Dermis microvascular lymphatic vessel endothelial cell (primary cell): Measurements from ENCODE around the gene IKZF4. TPM values are rescaled to one million over a fixed set of nuclear protein-coding genes. Genes with fewer than 3 reads are reported as not detected.

Experiments
- DNase-seq, 2 donors: peaks; one replicate each; pipeline versions ENCODE4 v3.0.0 to v3.0.0-alpha.2; 2010; ENCODE audit warnings: low read depth in 2 of 2
- total RNA-seq: library from RNA; depleted of rRNA; stranded (reverse); fragments of >200 nt; gene quantifications from 2 replicates; pipeline ENCODE4 v1.2.1, GENCODE V29; 2014

IKZF4 gene
- total RNA-seq, 1 donor from 2014 or later = 0.13 TPM

GRCh38 chr12:56081393-56082347 is 60.8 kb downstream of the IKZF4 start:
- DNase-seq = no peak

- DNase-seq = no peak
These were observed 61.5 kb downstream of the IKZF4 start for GRCh38 chr12:56082382-56082781.

DNA sequence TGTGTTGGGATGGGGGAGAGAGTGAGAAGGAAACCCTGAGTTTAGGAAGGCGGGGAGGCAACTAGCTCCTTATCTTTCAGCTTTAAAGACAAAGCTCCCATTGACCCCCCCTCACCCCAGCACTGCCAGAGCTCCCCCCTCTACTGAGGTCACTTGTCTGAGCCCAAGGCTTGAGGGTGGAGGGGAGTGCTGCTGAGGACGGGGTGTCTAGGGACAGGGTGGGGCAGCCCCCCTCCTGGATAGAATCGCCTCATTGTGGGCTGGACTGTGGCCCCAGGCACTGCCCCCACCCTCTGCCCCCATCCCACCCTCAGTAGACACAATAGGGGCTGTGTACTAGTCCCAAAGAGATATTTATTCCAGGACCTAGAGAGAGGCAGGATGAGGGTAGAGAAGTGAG is 62.1 kb downstream of the IKZF4 start:
- no peak for DNase-seq

- DNase-seq = peak in 1 of 2 donors; percentile 33
These were observed 64.2 kb downstream of the IKZF4 start for GRCh38 chr12:56084958-56085543.

GRCh38 chr12:56086096-56086495 is 65.3 kb downstream of the IKZF4 start:
- no peak for DNase-seq

DNA sequence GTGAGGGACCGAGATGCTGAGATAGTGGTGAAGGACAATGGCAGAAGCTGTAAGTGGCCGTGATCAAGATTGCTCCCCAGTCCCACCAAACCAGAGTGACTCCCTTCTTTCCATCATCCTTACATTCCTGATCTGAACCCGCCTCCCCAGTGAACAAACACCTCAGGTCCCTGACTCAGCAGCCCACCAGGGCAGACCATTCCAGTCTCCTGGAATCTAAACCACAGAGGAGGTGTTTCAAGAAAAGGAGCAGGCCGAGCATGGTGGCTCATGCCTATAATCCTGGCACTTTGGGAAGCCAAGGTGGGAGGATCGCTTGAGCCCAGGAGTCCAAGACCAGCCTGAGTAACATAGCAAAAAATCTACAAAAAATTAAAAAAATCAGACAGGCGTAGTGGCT is 65.8 kb downstream of the IKZF4 start:
- no peak for DNase-seq

GRCh38 chr12:56087220-56087619 is 66.4 kb downstream of the IKZF4 start:
- no peak for DNase-seq

Other genes with a start within 250 kb of the IKZF4 start
- gene SARNP, start 203.3 kb upstream of the IKZF4 start, total RNA-seq = 58.8 and 84.7 TPM in 2 replicates
- 25.3 and 26.2 TPM in 2 replicates for gene ORMDL2, start 203.0 kb upstream of the IKZF4 start, total RNA-seq
- gene DNAJC14, start 191.5 kb upstream of the IKZF4 start, total RNA-seq = 34.1 and 49.7 TPM in 2 replicates
- gene MMP19, start 178.1 kb upstream of the IKZF4 start, total RNA-seq = 0.51 and 0.63 TPM in 2 replicates
- 21.1 and 25.5 TPM in 2 replicates for gene PYM1, start 93.1 kb upstream of the IKZF4 start, total RNA-seq
- 18.0 and 18.9 TPM in 2 replicates for gene DGKA, start 89.9 kb upstream of the IKZF4 start, total RNA-seq
- 0.51 and 0.63 TPM in 2 replicates for gene PMEL, start 55.0 kb upstream of the IKZF4 start, total RNA-seq
- 24.0 and 26.3 TPM in 2 replicates for gene CDK2, start 54.2 kb upstream of the IKZF4 start, total RNA-seq
- gene RAB5B, start 47.0 kb upstream of the IKZF4 start, total RNA-seq = 37.2 and 46.9 TPM in 2 replicates
- 9.0 and 11.1 TPM in 2 replicates for gene SUOX, start 23.8 kb upstream of the IKZF4 start, total RNA-seq
- gene RPS26, start 20.9 kb downstream of the IKZF4 start, total RNA-seq = 90.9 and 107 TPM in 2 replicates
- 0.25 and 0.26 TPM in 2 replicates for gene ERBB3, start 59.1 kb downstream of the IKZF4 start, total RNA-seq
- 91.8 and 130 TPM in 2 replicates for gene PA2G4, start 83.5 kb downstream of the IKZF4 start, total RNA-seq
- 2,319 and 2,425 TPM in 2 replicates for gene RPL41, start 95.6 kb downstream of the IKZF4 start, total RNA-seq
- 2.7 and 3.3 TPM in 2 replicates for gene ZC3H10, start 97.2 kb downstream of the IKZF4 start, total RNA-seq
- 320 and 356 TPM in 2 replicates for gene ESYT1, start 107.2 kb downstream of the IKZF4 start, total RNA-seq
- 60.3 and 87.9 TPM in 2 replicates for gene MYL6B, start 131.5 kb downstream of the IKZF4 start, total RNA-seq
- 2,234 and 2,594 TPM in 2 replicates for gene MYL6, start 137.3 kb downstream of the IKZF4 start, total RNA-seq
- 32.6 and 43.2 TPM in 2 replicates for gene SMARCC2, start 168.4 kb downstream of the IKZF4 start, total RNA-seq
- gene RNF41, start 200.9 kb downstream of the IKZF4 start, total RNA-seq = 61.4 and 90.8 TPM in 2 replicates
- gene NABP2, start 203.3 kb downstream of the IKZF4 start, total RNA-seq = 21.6 and 22.5 TPM in 2 replicates
- gene SLC39A5, start 209.0 kb downstream of the IKZF4 start, total RNA-seq = not detected in 2 replicates
- 10.1 and 17.1 TPM in 2 replicates for gene ANKRD52, start 237.3 kb downstream of the IKZF4 start, total RNA-seq
- gene COQ10A, start 245.9 kb downstream of the IKZF4 start, total RNA-seq = 6.0 and 10.0 TPM in 2 replicates